HG02938 (cell line): Measurements from ENCODE around the gene ERFE.

Source experiments
- ATAC-seq: cut with Tn5 transposase; IDR thresholded peaks from one replicate; pipeline ENCODE4 v1.9.1; 2021; ENCODE audit warnings: mild to moderate bottlenecking, moderate library complexity; ENCODE audit not compliant: unreplicated experiment

Gene ERFE

DNA sequence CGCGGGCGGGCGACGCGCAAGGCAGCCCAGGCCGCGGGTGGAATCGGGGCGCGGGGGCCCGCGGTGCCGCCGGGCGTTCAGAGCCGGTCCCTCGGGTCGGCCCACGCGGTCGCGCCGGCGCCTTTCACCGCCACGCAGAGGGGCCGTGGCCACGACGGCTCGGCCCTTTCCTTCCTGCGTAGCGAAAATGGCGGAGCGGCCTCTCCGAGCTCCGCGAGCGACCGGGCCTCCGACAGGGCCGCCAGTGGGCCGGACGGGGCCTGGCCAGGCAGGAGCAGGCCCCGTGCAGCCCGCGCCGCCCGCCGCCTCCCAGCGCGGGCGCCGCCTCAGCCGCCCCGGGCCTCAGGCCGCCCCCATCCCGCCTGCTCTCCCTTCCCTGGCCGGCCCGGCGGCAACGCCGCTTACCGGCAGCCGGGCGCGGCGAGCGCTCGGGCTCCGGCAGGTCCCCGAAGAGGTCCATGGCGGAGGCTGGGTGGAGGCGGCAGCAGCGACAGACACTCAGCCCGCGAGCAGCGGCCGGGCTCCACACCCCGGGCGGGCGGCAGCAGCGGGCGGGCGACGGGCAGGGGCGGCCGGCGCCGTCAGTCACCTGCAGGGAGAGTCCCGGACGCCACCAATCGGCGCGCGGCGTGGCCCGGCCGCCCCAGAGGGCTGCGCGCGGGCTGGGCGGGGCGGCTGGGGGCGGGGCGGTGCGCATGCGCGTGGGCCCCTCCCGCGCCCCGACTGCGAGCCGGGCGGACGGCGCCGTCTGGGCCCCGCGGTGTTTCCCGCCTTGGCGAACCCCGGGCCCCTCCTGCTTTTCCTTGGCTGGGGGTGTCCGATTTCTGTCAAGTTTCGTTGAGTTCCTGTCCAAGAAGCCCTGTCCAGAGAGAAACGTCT lies 44.6 kb downstream of the ERFE start, which contains the start of gene ILKAP:
ILKAP (minus strand) TSS at position 602 of the 879 bp plus-strand sequence; CDS start at position 460, 142 bp downstream.
- peak; percentile 81 for ATAC-seq

DNA sequence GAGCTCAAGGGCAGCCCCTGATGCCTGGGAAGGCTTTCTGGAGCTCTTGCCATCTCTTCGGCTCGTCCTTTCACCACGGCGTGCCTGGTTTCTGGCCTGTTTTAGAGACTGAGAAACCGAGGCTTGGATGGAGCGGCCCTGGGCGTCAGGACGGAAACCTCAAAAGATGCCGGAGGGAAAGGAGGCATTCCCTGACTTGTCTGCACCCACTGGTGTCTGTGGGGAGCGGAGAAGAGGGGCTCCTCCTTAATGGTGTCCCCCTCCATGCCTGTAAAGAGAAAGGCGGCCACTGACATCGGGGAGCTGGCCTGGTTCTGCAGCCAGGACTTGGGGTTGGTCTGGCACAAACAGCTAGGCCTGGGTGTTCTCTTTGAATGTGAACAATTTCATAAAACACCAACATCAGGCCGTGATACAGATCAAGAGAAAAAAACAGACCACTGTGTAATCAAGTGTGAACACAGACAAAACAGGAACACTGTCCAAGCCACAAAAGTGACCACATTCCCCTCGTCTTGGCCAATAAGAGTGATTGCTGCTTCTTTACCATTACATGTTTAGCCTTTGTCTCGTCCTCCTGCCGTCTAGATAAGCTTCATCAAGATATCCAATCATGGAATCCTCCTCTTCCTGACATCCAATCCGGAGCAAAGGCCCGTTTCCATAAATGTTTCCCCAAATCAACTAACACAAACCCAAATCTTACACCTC lies 45.4 kb downstream of the ERFE start:
- ATAC-seq: peak; percentile 27

DNA sequence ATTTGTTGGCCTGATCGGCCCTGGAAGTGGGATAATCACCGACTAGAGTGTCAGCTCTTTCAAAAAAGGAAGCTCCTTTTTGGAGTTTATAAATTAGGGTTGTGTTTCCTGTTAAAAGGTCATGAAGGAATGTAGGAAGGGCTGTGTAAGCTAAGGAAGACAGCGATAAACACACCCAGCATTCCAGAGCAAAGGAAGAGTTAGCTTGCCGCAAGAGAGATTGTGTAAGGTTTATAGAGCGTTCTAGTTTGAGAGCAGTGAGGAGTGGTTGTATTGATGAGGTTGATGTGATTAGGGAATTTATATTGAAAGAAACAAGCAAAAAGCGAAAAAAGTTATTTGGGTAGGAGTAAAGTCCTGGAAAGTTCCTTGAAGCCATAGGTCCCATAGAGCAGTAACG lies 48.2 kb downstream of the ERFE start:
- no peak for ATAC-seq

DNA sequence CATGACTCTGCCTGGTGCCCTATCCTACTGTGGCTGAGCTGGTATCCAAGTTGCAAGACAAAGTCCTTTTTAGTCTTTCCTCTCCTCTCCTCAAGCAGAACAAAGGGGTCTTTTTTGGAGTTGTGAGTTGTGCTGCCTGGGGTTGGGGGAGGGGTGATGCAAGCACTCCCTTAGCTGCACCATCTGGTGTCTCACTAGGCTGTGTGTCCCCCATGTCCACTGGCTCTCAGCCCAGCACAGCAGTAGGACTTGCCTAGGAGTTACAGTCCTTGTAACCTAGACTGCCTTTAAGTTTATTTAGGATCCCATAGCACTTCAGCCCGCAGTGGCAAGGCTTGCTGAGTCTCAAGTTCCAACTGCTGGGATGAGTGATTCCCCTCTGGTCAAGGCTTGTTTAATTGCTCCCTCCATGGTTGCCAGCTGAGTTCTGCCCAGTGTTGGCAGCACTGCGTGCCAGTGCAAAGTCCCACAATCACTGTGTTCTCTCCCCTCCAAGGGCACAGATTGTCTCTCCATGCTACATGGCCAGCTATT lies 57.9 kb downstream of the ERFE start:
- no peak for ATAC-seq
